HUDEP-2 (cell line): ENCODE measurements around the gene ACP5.
"Not testable (repeated sequence)": the region's sequence is repeated elsewhere in the genome, so short reads cannot be mapped to it uniquely, and the experiment has no call there.

Source experiments
- DNase-seq, 76 experiments: peaks; one replicate each; lab custom pipeline; 2025; ENCODE audit not compliant: unreplicated experiment in 76 of 76; lab: John Stamatoyannopoulos, UW

The ACP5 gene

GRCh38 chr19:11577451-11578257 lies at the start of gene ACP5:
Gene ACP5 (minus strand): TSS chr19:11577645. CDS start chr19:11577317, 328 bp downstream.
- no peak for DNase-seq

- DNase-seq: no peak
These were observed 48.8 kb upstream of the ACP5 start for GRCh38 chr19:11626252-11626651.

GRCh38 chr19:11624069-11624463 lies 46.6 kb upstream of the ACP5 start:
- peak in 2 of 76 experiments; percentile 28 to 32 for DNase-seq

- DNase-seq: not testable (repeated sequence)
These were observed 45.0 kb upstream of the ACP5 start for GRCh38 chr19:11622401-11622800.

GRCh38 chr19:11620553-11620952 lies 43.1 kb upstream of the ACP5 start:
- no peak for DNase-seq

GRCh38 chr19:11617180-11618062 lies 40.0 kb upstream of the ACP5 start:
- DNase-seq: no peak

- DNase-seq: no peak
These were observed 35.5 kb upstream of the ACP5 start for GRCh38 chr19:11612816-11613511.

GRCh38 chr19:11611730-11612129 lies 34.3 kb upstream of the ACP5 start:
- DNase-seq: no peak

- no peak for DNase-seq
These were observed 29.0 kb upstream of the ACP5 start for GRCh38 chr19:11606484-11606883.

GRCh38 chr19:11599704-11600103 lies 22.3 kb upstream of the ACP5 start:
- DNase-seq: not testable (repeated sequence)

- DNase-seq: no peak
These were observed 21.3 kb upstream of the ACP5 start for GRCh38 chr19:11598746-11599145.

- peak in 2 of 76 experiments; percentile 14 to 16 for DNase-seq
These were observed 20.6 kb upstream of the ACP5 start for GRCh38 chr19:11598103-11598483.

- DNase-seq: peak in 75 of 76 experiments; percentile 74 to 100 (median 99)
These were observed 20.0 kb upstream of the ACP5 start, which contains the start of gene ZNF627 for GRCh38 chr19:11597202-11598102. Gene ZNF627 (plus strand): TSS chr19:11597483. CDS start chr19:11597628, 145 bp downstream.

- DNase-seq: no peak
These were observed 18.7 kb upstream of the ACP5 start for GRCh38 chr19:11596156-11596555.

- DNase-seq: no peak
These were observed 16.6 kb upstream of the ACP5 start for GRCh38 chr19:11594084-11594483.

- peak in 6 of 76 experiments; percentile 21 to 97 (median 38) for DNase-seq
These were observed 10.7 kb upstream of the ACP5 start for GRCh38 chr19:11587975-11588631.

- peak in 73 of 76 experiments; percentile 19 to 97 (median 76) for DNase-seq
These were observed 10.0 kb upstream of the ACP5 start for GRCh38 chr19:11587302-11587974.

- DNase-seq: no peak
These were observed 8.9 kb upstream of the ACP5 start for GRCh38 chr19:11586331-11586730.

- peak in 65 of 76 experiments; percentile 18 to 90 (median 60) for DNase-seq
These were observed 4.3 kb upstream of the ACP5 start for GRCh38 chr19:11581740-11582139.
